DLD1 (cell line): Measurements from ENCODE around the gene CRYBG1.

Experiments used
- in situ Hi-C: cut with HindIII; loops from 2 replicates; pipeline ENCODE4 v1.10.0; 2017; ENCODE audit warnings: low sequenced_read_pairs

The CRYBG1 gene

GRCh38 chr6:106519460-106520394, 159.2 kb downstream of the CRYBG1 start:
- in situ Hi-C loops = no loop called here

- in situ Hi-C loops = no loop called here
Measured at GRCh38 chr6:106520711-106521401, 160.3 kb downstream of the CRYBG1 start.

- in situ Hi-C loops = no loop called here
Measured at GRCh38 chr6:106522562-106523250, 162.2 kb downstream of the CRYBG1 start.

GRCh38 chr6:106525107-106525881, 164.8 kb downstream of the CRYBG1 start:
- in situ Hi-C loops = no loop called here

GRCh38 chr6:106525882-106526275, 165.4 kb downstream of the CRYBG1 start:
- in situ Hi-C loops = no loop called here

GRCh38 chr6:106527117-106527516, 166.6 kb downstream of the CRYBG1 start:
- in situ Hi-C loops = no loop called here

GRCh38 chr6:106527979-106528378, 167.5 kb downstream of the CRYBG1 start:
- in situ Hi-C loops = no loop called here

GRCh38 chr6:106528521-106528920, 168.0 kb downstream of the CRYBG1 start:
- in situ Hi-C loops = no loop called here

- in situ Hi-C loops = no loop called here
Measured at GRCh38 chr6:106529438-106529837, 168.9 kb downstream of the CRYBG1 start.

GRCh38 chr6:106530026-106530425, 169.5 kb downstream of the CRYBG1 start:
- in situ Hi-C loops = no loop called here

- in situ Hi-C loops = no loop called here
Measured at GRCh38 chr6:106530502-106530901, 170.0 kb downstream of the CRYBG1 start.

- in situ Hi-C loops = no loop called here
Measured at GRCh38 chr6:106533054-106533453, 172.5 kb downstream of the CRYBG1 start.

- in situ Hi-C loops = no loop called here
Measured at GRCh38 chr6:106534004-106534403, 173.5 kb downstream of the CRYBG1 start.

GRCh38 chr6:106534564-106534982, 174.1 kb downstream of the CRYBG1 start:
- in situ Hi-C loops = no loop called here

GRCh38 chr6:106535012-106535411, 174.5 kb downstream of the CRYBG1 start:
- in situ Hi-C loops = no loop called here

- in situ Hi-C loops = no loop called here
Measured at GRCh38 chr6:106536357-106536756, 175.8 kb downstream of the CRYBG1 start.

GRCh38 chr6:106536851-106537250, 176.3 kb downstream of the CRYBG1 start:
- in situ Hi-C loops = no loop called here

- in situ Hi-C loops = no loop called here
Measured at GRCh38 chr6:106537662-106538061, 177.1 kb downstream of the CRYBG1 start.

GRCh38 chr6:106538145-106538544, 177.6 kb downstream of the CRYBG1 start:
- in situ Hi-C loops = no loop called here

GRCh38 chr6:106539936-106540335, 179.4 kb downstream of the CRYBG1 start:
- in situ Hi-C loops = no loop called here

- in situ Hi-C loops = no loop called here
Measured at GRCh38 chr6:106540432-106540831, 179.9 kb downstream of the CRYBG1 start.
